A549 (cell line): ENCODE results near the gene HSF2BP. TPM values are rescaled to one million over a fixed set of nuclear protein-coding genes. Genes with fewer than 3 reads are reported as not detected.
A peak's percentile ranks its signal among the peaks of the same experiment; 100 is the strongest.

Experiments used
- ATAC-seq, 2 experiments: fragments of 200-7000 bp in 1 of 2; fragments of >200 bp in 1 of 2; cut with Nextera tagmentation in 1 of 2; cut with Tn5 transposase in 1 of 2; 3 replicates each; pipeline versions ENCODE4 v1.8.0 to v1.9.1; 2018 to 2020; ENCODE audit warnings: mild to moderate bottlenecking in 1 of 2, moderate library complexity in 1 of 2
- CTCF ChIA-PET: fragments of 300-600 bp; sonication (Branson Sonifier 250); formaldehyde crosslinking; extraction: SDS; loops from one replicate; lab custom pipeline; 2021; ENCODE audit warnings: antibody characterized with exemption, inconsistent platforms; lab: Yijun Ruan, JAX
- POLR2A ChIA-PET: fragments of 350-600 bp; formaldehyde crosslinking; extraction: SDS; loops from one replicate; lab custom pipeline; 2021; ENCODE audit warnings: antibody characterized with exemption, inconsistent platforms; lab: Yijun Ruan, JAX
- DNase-seq, 2 experiments: peaks; one replicate each; pipeline versions ENCODE4 v3.0.0 to v3.0.0-alpha.2; 2011 to 2016; ENCODE audit warnings: low read depth in 1 of 2, low spot score in 1 of 2
- FAIRE-seq: peaks from 2 replicates; lab custom pipeline; 2011; peaks lifted over from hg19 to GRCh38; lab: Jason Lieb, UNC
- H3K27ac ChIP-seq, 2 experiments: fragments of >200 bp; sonication (Bioruptor Twin); formaldehyde crosslinking; 3 replicates each; pipeline ENCODE4 v1.5.1; 2016 to 2017
- H3K4me1 ChIP-seq: fragments of >200 bp; sonication (Bioruptor Twin); formaldehyde crosslinking; 3 replicates; pipeline ENCODE4 v1.6.1; 2016
- H3K4me2 ChIP-seq: fragments of >200 bp; sonication (Bioruptor Twin); formaldehyde crosslinking; 3 replicates; pipeline ENCODE4 v1.6.1; 2016
- H3K4me3 ChIP-seq: fragments of >200 bp; sonication (Bioruptor Twin); formaldehyde crosslinking; 3 replicates; pipeline ENCODE4 v1.5.1; 2016
- H3K9me3 ChIP-seq: fragments of >200 bp; sonication (Bioruptor Twin); formaldehyde crosslinking; 3 replicates; pipeline ENCODE4 v1.6.1; 2016
- BHLHE40 ChIP-seq: IDR thresholded peaks from 2 replicates; pipeline ENCODE4 v1.6.1; 2012; ENCODE audit warnings: low read depth, low read length, inconsistent platforms
- CBX2 ChIP-seq: fragments of 200-600 bp; sonication (generic); IDR thresholded peaks from 2 replicates; pipeline ENCODE4 v1.6.1; 2016; ENCODE audit warnings: low read depth, mild to moderate bottlenecking, borderline replicate concordance
- EHF ChIP-seq: fragments of 250-450 bp; sonication (Bioruptor Pico); IDR thresholded peaks from 2 replicates; pipeline ENCODE4 v1.5.0; 2020; ENCODE audit warnings: mild to moderate bottlenecking
- ESRRA ChIP-seq: fragments of 150-350 bp; IDR thresholded peaks from 2 replicates; pipeline ENCODE4 v1.6.1; 2014; ENCODE audit warnings: mild to moderate bottlenecking, low read length, borderline replicate concordance
- HDAC2 ChIP-seq: fragments of 200-600 bp; sonication (generic); IDR thresholded peaks from 2 replicates; pipeline ENCODE4 v1.6.1; 2016
- HEYL ChIP-seq: fragments of 250-450 bp; sonication (Bioruptor Pico); IDR thresholded peaks from 2 replicates; pipeline ENCODE4 v1.8.0; 2021; ENCODE audit warnings: mild to moderate bottlenecking, moderate library complexity
- HOXA7 ChIP-seq: fragments of 250-450 bp; sonication (Bioruptor Pico); IDR thresholded peaks from 2 replicates; pipeline ENCODE4 v1.5.0; 2020; ENCODE audit warnings: mild to moderate bottlenecking, moderate library complexity
- JUNB ChIP-seq: fragments of >200 bp; sonication (Bioruptor Twin); formaldehyde crosslinking; IDR thresholded peaks from 2 replicates; pipeline ENCODE4 v1.6.1; 2016
- MAZ ChIP-seq: fragments of 150-350 bp; IDR thresholded peaks from 2 replicates; pipeline ENCODE4 v1.6.1; 2014; ENCODE audit warnings: antibody characterized with exemption, low read depth, low read length, borderline replicate concordance
- MYC ChIP-seq: IDR thresholded peaks from 2 replicates; pipeline ENCODE4 v1.6.1; 2012; ENCODE audit warnings: mild to moderate bottlenecking, inconsistent platforms, low read length, improper control_type of control experiment, borderline replicate concordance
- PHF8 ChIP-seq: fragments of 200-600 bp; sonication (generic); IDR thresholded peaks from 2 replicates; pipeline ENCODE4 v1.6.1; 2016; ENCODE audit warnings: low read depth, mild to moderate bottlenecking, antibody characterized with exemption, moderate library complexity, borderline replicate concordance
- POLR2A ChIP-seq: IDR thresholded peaks from 2 replicates; pipeline ENCODE4 v1.6.1; 2012; ENCODE audit warnings: mild to moderate bottlenecking, low read length
- RARB ChIP-seq: fragments of 250-450 bp; sonication (Bioruptor Pico); IDR thresholded peaks from 2 replicates; pipeline ENCODE4 v1.8.0; 2021; ENCODE audit warnings: mild to moderate bottlenecking, moderate library complexity
- RCOR1 ChIP-seq: fragments of 150-350 bp; IDR thresholded peaks from 2 replicates; pipeline ENCODE4 v1.6.1; 2014; ENCODE audit warnings: antibody characterized with exemption, low read length, low read depth
- RFX5 ChIP-seq: fragments of 450-650 bp; IDR thresholded peaks from 2 replicates; pipeline ENCODE4 v1.7.1; 2014; ENCODE audit warnings: antibody characterized with exemption, mild to moderate bottlenecking, moderate library complexity
- TFCP2L1 ChIP-seq: fragments of 250-450 bp; sonication (Bioruptor Pico); IDR thresholded peaks from 2 replicates; pipeline ENCODE4 v1.5.0; 2021; ENCODE audit warnings: mild to moderate bottlenecking
- TP53 ChIP-seq: fragments of 250-450 bp; sonication (Bioruptor Pico); IDR thresholded peaks from 2 replicates; pipeline ENCODE4 v1.5.0; 2021; ENCODE audit warnings: mild to moderate bottlenecking, moderate library complexity
- ZC3H11A ChIP-seq: fragments of 450-650 bp; IDR thresholded peaks from 2 replicates; pipeline ENCODE4 v1.6.1; 2014; ENCODE audit warnings: antibody characterized with exemption, mild to moderate bottlenecking
- ZFP36 ChIP-seq: fragments of 450-650 bp; IDR thresholded peaks from 2 replicates; pipeline ENCODE4 v1.6.1; 2014; ENCODE audit warnings: borderline replicate concordance; ENCODE audit not compliant: partially characterized antibody
- ZSCAN20 ChIP-seq: fragments of 250-450 bp; sonication (Bioruptor Pico); IDR thresholded peaks from 2 replicates; pipeline ENCODE4 v1.8.0; 2022; ENCODE audit warnings: mild to moderate bottlenecking, moderate library complexity
- WGBS: methylation state at CpG from one replicate; pipeline ENCODE4 v1.1.6; 2017; ENCODE audit errors: missing lambda C conversion rate; 5-methylcytosine and 5-hydroxymethylcytosine counted together
- polyA plus RNA-seq, 4 experiments: library from polyadenylated mRNA; depleted of rRNA in 3 of 4; stranded (reverse); fragments of >200 nt; fragmentation: RNase III in 1 of 4; extraction: RNeasy Plus Mini Kit Qiagen cat#74134 plus additional on column Dnase treatment in 1 of 4; gene quantifications; 2 replicates in 3 of 4; 3 replicates in 1 of 4; pipeline ENCODE4 v1.2.3, GENCODE V29; 2011 to 2017
- TF ChIP-seq, protein P1 (sequence below): fragments of 150-350 bp; IDR thresholded peaks from 2 replicates; pipeline ENCODE4 v1.6.1; 2014; ENCODE audit warnings: low read depth, mild to moderate bottlenecking, low read length
- TF ChIP-seq, protein P2 (sequence below): fragments of 450-650 bp; IDR thresholded peaks from 2 replicates; pipeline ENCODE4 v1.6.1; 2014; ENCODE audit warnings: antibody characterized with exemption

The HSF2BP gene
- polyA plus RNA-seq, 2 of the 4 experiments (the other 2 are of a cell fraction): 1.7 to 3.1 TPM

DNA sequence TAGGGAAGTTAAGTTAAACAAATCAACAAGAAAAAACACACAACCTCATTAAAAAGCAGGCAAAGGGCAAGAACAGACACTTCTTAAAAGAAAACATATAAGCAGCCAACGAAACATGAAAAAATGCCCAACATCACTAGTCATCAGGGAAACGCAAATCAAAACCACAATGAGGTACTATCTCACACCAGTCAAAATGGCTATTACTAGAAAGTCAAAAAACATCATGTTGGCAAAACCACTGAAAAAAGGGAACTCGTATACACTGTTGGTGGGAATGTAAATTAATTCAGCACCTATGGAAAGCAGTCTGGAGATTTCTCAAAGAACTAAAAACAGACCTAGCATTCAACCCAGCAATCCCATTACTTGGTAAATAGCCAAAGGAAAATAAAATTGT, 51.1 kb downstream of the HSF2BP start:
- POLR2A ChIA-PET: interaction anchor here (0.6 kb wide), 1 partner anchor 10 kb away, joined by 4 read pairs; no protein-coding TSS in a partner anchor
- TF ChIP-seq EHF (CRISPR knock-in tag) (no peak), MAZ (no peak), ZC3H11A (no peak), RARB (no peak), ESRRA (no peak), HDAC2 (no peak), PHF8 (no peak)
- TF ChIP-seq, protein P1, sequence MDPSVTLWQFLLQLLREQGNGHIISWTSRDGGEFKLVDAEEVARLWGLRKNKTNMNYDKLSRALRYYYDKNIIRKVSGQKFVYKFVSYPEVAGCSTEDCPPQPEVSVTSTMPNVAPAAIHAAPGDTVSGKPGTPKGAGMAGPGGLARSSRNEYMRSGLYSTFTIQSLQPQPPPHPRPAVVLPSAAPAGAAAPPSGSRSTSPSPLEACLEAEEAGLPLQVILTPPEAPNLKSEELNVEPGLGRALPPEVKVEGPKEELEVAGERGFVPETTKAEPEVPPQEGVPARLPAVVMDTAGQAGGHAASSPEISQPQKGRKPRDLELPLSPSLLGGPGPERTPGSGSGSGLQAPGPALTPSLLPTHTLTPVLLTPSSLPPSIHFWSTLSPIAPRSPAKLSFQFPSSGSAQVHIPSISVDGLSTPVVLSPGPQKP: no peak
- Histone ChIP-seq H3K9me3 (peaks cover 3% of the 10 kb centered on the region; the same call in 1 of the 3 replicates), H3K4me3 (no peak overlapping the region), H3K4me2 (no peak overlapping the region), H3K4me1 (peaks cover 67% of the 10 kb centered on the region), H3K27ac (peak overlapping the region; percentile 92)
- ATAC-seq (no peak), DNase-seq (no peak), FAIRE-seq (no peak)
- CTCF ChIA-PET: no interaction called here
- WGBS: 74% methylated on average over 3 of the region's 3 CpGs

GRCh38 chr21:43605320-43606215, 53.7 kb downstream of the HSF2BP start:
- FAIRE-seq (no peak), ATAC-seq (no peak), DNase-seq (no peak)
- Histone ChIP-seq H3K4me3 (no peak overlapping the region), H3K9me3 (peaks cover 3% of the 10 kb centered on the region; the same call in 1 of the 3 replicates), H3K4me1 (peaks cover 64% of the 10 kb centered on the region), H3K27ac (peak overlapping the region; percentile 83 to 91), H3K4me2 (no peak overlapping the region)
- WGBS: 94% methylated on average over 15 of the region's 15 CpGs
- ChIA-PET POLR2A (no interaction called here), CTCF (interaction anchor here (0.5 kb wide), 1 partner anchor 24 kb away, joined by 3 read pairs; no protein-coding TSS in a partner anchor)
- no peak for TF ChIP-seq ZSCAN20
- TF ChIP-seq TFCP2L1 (CRISPR knock-in tag): no peak
- TF ChIP-seq HEYL (CRISPR knock-in tag): no peak
- TF ChIP-seq, protein P1: no peak
- TF ChIP-seq HOXA7 (CRISPR knock-in tag): no peak
- no peak for TF ChIP-seq RCOR1

DNA sequence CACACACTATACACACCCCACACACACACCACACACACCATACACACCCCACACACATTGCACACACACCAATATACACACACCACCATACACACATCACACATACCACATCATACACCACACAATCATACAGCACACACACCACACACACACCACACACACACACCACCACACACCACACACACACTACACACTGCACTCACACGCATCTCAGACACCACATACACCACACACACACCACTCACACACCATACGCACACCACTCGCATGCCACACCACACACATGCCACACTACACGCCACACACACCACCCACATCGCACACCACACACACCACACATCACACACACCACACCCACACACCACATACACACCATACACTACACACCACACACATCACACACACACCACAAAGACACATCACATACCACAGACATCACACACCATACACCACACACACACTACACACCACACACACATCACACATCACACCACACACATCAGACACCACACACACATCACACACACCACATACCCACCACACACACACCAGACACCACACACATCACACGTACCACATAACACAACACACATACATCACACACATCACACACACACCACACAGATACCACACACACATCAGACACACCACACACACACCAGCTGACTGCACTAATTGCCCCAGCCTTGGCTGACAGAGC, 54.6 kb downstream of the HSF2BP start:
- peaks cover 3% of the 10 kb centered on the region; the same call in 1 of the 3 replicates for H3K9me3 ChIP-seq
- peaks cover 64% of the 10 kb centered on the region for H3K4me1 ChIP-seq
- TF ChIP-seq JUNB (no peak), MYC (no peak), HOXA7 (CRISPR knock-in tag) (no peak), EHF (CRISPR knock-in tag) (no peak), RFX5 (no peak), TFCP2L1 (CRISPR knock-in tag) (no peak), TP53 (no peak), ZFP36 (no peak), HEYL (CRISPR knock-in tag) (no peak), CBX2 (no peak), POLR2A (no peak), HDAC2 (no peak), BHLHE40 (no peak)
- TF ChIP-seq, protein P1: no peak
- TF ChIP-seq, protein P2, sequence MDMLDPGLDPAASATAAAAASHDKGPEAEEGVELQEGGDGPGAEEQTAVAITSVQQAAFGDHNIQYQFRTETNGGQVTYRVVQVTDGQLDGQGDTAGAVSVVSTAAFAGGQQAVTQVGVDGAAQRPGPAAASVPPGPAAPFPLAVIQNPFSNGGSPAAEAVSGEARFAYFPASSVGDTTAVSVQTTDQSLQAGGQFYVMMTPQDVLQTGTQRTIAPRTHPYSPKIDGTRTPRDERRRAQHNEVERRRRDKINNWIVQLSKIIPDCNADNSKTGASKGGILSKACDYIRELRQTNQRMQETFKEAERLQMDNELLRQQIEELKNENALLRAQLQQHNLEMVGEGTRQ: no peak
- TF ChIP-seq, all 56 proteins: peak for 0
- Histone ChIP-seq H3K27ac (peak overlapping the region; percentile 83 to 91), H3K4me2 (no peak overlapping the region), H3K4me3 (no peak overlapping the region)
- WGBS: 94% methylated on average over 6 of the region's 6 CpGs
- ChIA-PET CTCF (no interaction called here), POLR2A (no interaction called here)
- ATAC-seq: no peak
- FAIRE-seq: no peak
- DNase-seq: no peak
